Renal cortex interstitium (tissue), 11 donors: ENCODE data around the gene ARCN1. TPM values are rescaled to one million over a fixed set of nuclear protein-coding genes. Genes with fewer than 3 reads are reported as not detected.
"Not testable (repeated sequence)": the region's sequence is repeated elsewhere in the genome, so short reads cannot be mapped to it uniquely, and the experiment has no call there.

Experiments
- DNase-seq, 11 donors: peaks; one replicate each; pipeline ENCODE4 v3.0.0-alpha.2; 2013; ENCODE audit warnings: low read depth in 9 of 11, low spot score in 4 of 11; ENCODE audit errors: extremely low read depth in 1 of 11
- polyA plus RNA-seq, 3 donors: library from polyadenylated mRNA; unstranded; fragments of 120-200 nt; gene quantifications; one replicate each; pipeline ENCODE4 v1.2.1, GENCODE V29; 2013; ENCODE audit not compliant: insufficient read length in 3 of 3

The ARCN1 gene
- polyA plus RNA-seq, 3 donors = 156 to 194 (median 186) TPM

- DNase-seq = no peak
These were observed 38.2 kb upstream of the ARCN1 start for GRCh38 chr11:118533769-118534729.

GRCh38 chr11:118535261-118535660 is 36.9 kb upstream of the ARCN1 start:
- DNase-seq = no peak

- DNase-seq = no peak
These were observed 35.5 kb upstream of the ARCN1 start for GRCh38 chr11:118536726-118537125.

GRCh38 chr11:118537409-118537980 is 34.7 kb upstream of the ARCN1 start:
- DNase-seq = no peak

- no peak for DNase-seq
These were observed 28.1 kb upstream of the ARCN1 start for GRCh38 chr11:118544010-118544646.

GRCh38 chr11:118544647-118545010 is 27.6 kb upstream of the ARCN1 start:
- no peak for DNase-seq

- DNase-seq = no peak
These were observed 26.7 kb upstream of the ARCN1 start for GRCh38 chr11:118545533-118545932.

- no peak for DNase-seq
These were observed 25.1 kb upstream of the ARCN1 start for GRCh38 chr11:118547132-118547531.

- DNase-seq = no peak
These were observed 19.9 kb upstream of the ARCN1 start for GRCh38 chr11:118552341-118552740.

- no peak for DNase-seq
These were observed 11.4 kb upstream of the ARCN1 start for GRCh38 chr11:118560806-118561205.

- no peak for DNase-seq
These were observed 7.2 kb upstream of the ARCN1 start for GRCh38 chr11:118565051-118565450.

- no peak for DNase-seq
These were observed 2.5 kb upstream of the ARCN1 start for GRCh38 chr11:118569670-118570069.

DNA sequence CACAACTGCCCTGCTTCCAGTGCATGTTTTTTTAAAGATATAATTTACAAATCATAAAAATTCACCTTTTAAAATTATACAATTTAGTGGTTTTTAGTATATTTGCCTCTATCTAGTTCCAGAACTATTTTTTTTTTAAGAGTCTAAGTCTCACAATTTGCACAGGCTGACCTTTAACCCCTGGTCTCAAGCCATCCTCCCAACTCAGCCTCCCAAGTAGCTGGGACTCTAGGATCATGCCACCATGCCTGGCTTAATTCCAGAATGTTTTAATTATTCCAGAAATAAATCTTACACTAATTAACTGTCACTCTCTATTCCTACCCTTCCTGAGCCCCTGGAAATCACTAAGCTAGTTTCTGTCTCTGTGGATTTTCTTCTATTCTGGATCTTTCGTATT is 1.4 kb upstream of the ARCN1 start:
- DNase-seq = no peak

DNA sequence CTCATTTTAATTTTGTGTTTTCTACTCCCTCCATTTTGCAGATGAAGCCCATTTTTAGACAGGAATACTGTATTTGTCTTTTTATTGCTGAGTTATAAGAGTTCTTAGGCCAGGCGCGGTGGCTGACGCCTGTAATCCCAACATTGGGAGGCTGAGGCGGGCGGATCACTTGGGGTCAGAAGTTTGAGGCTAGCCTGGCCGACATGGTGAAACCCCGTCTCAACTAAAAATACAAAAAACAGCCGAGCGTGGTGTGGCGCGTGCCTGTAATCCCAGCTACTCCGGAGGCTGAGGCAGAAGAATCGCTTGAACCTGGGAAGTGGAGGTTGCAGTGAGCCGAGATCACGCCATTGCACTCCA is 528 bp upstream of the ARCN1 start:
- not testable (repeated sequence) for DNase-seq

GRCh38 chr11:118572981-118573550 is 857 bp downstream of the ARCN1 start:
- DNase-seq = peak in 6 of 11 donors; percentile 7 to 39 (median 26)

- DNase-seq = no peak
These were observed 2.4 kb downstream of the ARCN1 start for GRCh38 chr11:118574636-118575035.

DNA sequence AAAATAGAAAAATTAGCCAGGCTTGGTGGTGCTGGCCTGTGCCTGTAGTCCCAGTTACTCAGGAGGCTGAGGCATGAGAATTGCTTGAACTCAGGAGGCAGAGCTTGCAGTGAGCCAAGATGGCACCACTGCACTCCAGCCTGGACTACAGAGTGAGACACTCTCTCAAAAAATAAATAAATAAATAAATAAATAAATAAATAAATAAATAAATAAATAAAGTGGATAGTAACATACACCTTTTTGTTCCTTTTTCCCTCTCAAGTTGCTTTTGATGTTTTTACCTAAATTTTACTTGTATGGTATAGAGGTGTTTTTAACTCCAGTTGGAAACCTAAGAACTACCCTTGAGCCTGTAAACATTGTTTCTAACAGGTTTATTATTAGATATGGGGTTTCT is 5.8 kb downstream of the ARCN1 start:
- DNase-seq = not testable (repeated sequence)

GRCh38 chr11:118581057-118581456 is 8.8 kb downstream of the ARCN1 start:
- DNase-seq = no peak

DNA sequence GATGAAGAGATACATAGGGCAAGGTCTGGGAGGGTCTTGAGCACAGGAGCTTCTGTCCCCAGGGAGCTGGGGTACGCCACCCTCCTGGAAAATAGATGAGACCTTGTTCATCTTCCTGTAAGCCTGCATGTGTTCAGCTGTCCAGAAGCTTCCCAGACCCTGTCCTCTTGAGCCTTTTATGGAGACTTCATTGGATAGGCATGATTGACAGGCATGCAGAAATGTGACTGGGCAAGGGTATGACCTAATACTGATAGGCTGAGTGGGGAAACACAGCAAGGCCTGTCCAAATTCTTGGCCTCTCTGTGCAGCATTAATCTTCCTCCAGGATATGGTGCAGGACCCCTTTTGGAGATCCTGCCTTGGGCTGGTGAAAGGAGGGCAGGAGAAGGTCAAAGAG is 15.7 kb downstream of the ARCN1 start:
- no peak for DNase-seq
